IMR-90 (cell line): ENCODE data around the gene ZNF609. TPM values are rescaled to one million over a fixed set of nuclear protein-coding genes. Genes with fewer than 3 reads are reported as not detected.
A peak's percentile ranks its signal among the peaks of the same experiment; 100 is the strongest.

Experiments
- ATAC-seq: fragments of 200-7000 bp; cut with Tn5 transposase; 2 replicates; pipeline ENCODE4 v1.9.1; 2020; ENCODE audit warnings: low read depth, mild to moderate bottlenecking, moderate library complexity
- BruUV-seq: library from RNA; stranded (reverse); fragments of 400-500 nt; replicated peaks from 2 replicates; lab custom pipeline; 2021; lab: Mats Ljungman, UMichigan
- CTCF ChIA-PET: fragments of 300-600 bp; formaldehyde crosslinking; extraction: SDS; loops from one replicate; lab custom pipeline; 2021; ENCODE audit warnings: antibody characterized with exemption; lab: Yijun Ruan, JAX
- POLR2A ChIA-PET: fragments of 300-600 bp; sonication (Branson Sonifier 250); formaldehyde crosslinking; loops from one replicate; lab custom pipeline; 2022; ENCODE audit warnings: antibody characterized with exemption; ENCODE audit not compliant: unreplicated experiment; lab: Charles Lee
- DNase-seq: peaks from one replicate; pipeline ENCODE4 v3.0.0; 2013
- H2AFZ ChIP-seq: replicated peaks from 2 replicates; pipeline ENCODE3; 2013; ENCODE audit warnings: low read length, mild to moderate bottlenecking; ENCODE audit not compliant: poor library complexity
- H2AK5ac ChIP-seq: 2 replicates; pipeline ENCODE4 v1.6.1; 2013; ENCODE audit warnings: low read depth, low read length, inconsistent platforms
- H2AK9ac ChIP-seq: replicated peaks from 2 replicates; pipeline ENCODE3; 2013; ENCODE audit warnings: mild to moderate bottlenecking, low read depth, low read length, moderate library complexity; ENCODE audit not compliant: poor library complexity
- H2BK120ac ChIP-seq: 2 replicates; pipeline ENCODE4 v1.6.1; 2013; ENCODE audit warnings: low read depth, low read length, inconsistent platforms
- H2BK15ac ChIP-seq: 3 replicates; pipeline ENCODE4 v1.6.1; 2013; ENCODE audit warnings: low read depth, low read length, inconsistent platforms
- H2BK20ac ChIP-seq: 2 replicates; pipeline ENCODE4 v1.6.1; 2013; ENCODE audit warnings: low read depth, mild to moderate bottlenecking, inconsistent platforms, low read length, moderate library complexity
- H2BK5ac ChIP-seq: 2 replicates; pipeline ENCODE4 v1.6.1; 2013; ENCODE audit warnings: mild to moderate bottlenecking, low read depth, low read length, inconsistent platforms; ENCODE audit not compliant: poor library complexity, severe bottlenecking
- H3K14ac ChIP-seq: replicated peaks from 2 replicates; pipeline ENCODE4 v1.6.1; 2013; ENCODE audit warnings: low read depth, low read length, inconsistent platforms
- H3K18ac ChIP-seq: 2 replicates; pipeline ENCODE4 v1.6.1; 2013; ENCODE audit warnings: low read depth, low read length, control low read depth
- H3K23ac ChIP-seq: 2 replicates; pipeline ENCODE4 v1.6.1; 2013; ENCODE audit warnings: low read depth, low read length, inconsistent platforms
- H3K27ac ChIP-seq: 2 replicates; pipeline ENCODE4 v1.5.1; 2013; ENCODE audit warnings: mild to moderate bottlenecking, control low read depth, low read length; ENCODE audit not compliant: insufficient read depth
- H3K27me3 ChIP-seq: 2 replicates; pipeline ENCODE4 v1.6.1; 2013; ENCODE audit warnings: low read length; ENCODE audit not compliant: control insufficient read depth, insufficient read depth
- H3K36me3 ChIP-seq: 2 replicates; pipeline ENCODE4 v1.6.1; 2013; ENCODE audit warnings: low read length, mixed read lengths; ENCODE audit not compliant: control insufficient read depth, insufficient read depth
- H3K4ac ChIP-seq: 2 replicates; pipeline ENCODE4 v1.6.1; 2013; ENCODE audit warnings: low read depth, low read length, inconsistent platforms
- H3K4me1 ChIP-seq: 2 replicates; pipeline ENCODE4 v1.6.1; 2013; ENCODE audit warnings: low read length, mixed read lengths; ENCODE audit not compliant: control insufficient read depth, insufficient read depth
- H3K4me2 ChIP-seq: 2 replicates; pipeline ENCODE4 v1.6.1; 2013; ENCODE audit warnings: low read depth, mild to moderate bottlenecking, control low read depth, low read length, moderate library complexity
- H3K4me3 ChIP-seq: 2 replicates; pipeline ENCODE4 v1.5.1; 2013; ENCODE audit warnings: low read depth, mild to moderate bottlenecking, control low read depth, low read length, moderate library complexity; ENCODE audit not compliant: insufficient read depth
- H3K56ac ChIP-seq: 2 replicates; pipeline ENCODE4 v1.6.1; 2013; ENCODE audit warnings: low read length, inconsistent platforms; ENCODE audit not compliant: insufficient read depth; ENCODE audit errors: extremely low read depth
- H3K79me1 ChIP-seq, 2 experiments: 2 replicates each; pipeline ENCODE4 v1.6.1; 2013; ENCODE audit warnings: low read length in 2 of 2, inconsistent platforms in 1 of 2, low read depth in 1 of 2
- H3K9ac ChIP-seq: 2 replicates; pipeline ENCODE4 v1.6.1; 2013; ENCODE audit warnings: low read depth, low read length, control low read depth
- H3K9me1 ChIP-seq: 2 replicates; pipeline ENCODE4 v1.6.1; 2013; ENCODE audit warnings: low read length, inconsistent platforms; ENCODE audit not compliant: insufficient read depth
- H3K9me3 ChIP-seq: 2 replicates; pipeline ENCODE4 v1.6.1; 2013; ENCODE audit warnings: low read length; ENCODE audit not compliant: control insufficient read depth, insufficient read depth
- H4K20me1 ChIP-seq: 2 replicates; pipeline ENCODE4 v1.6.1; 2013; ENCODE audit warnings: low read length, inconsistent platforms; ENCODE audit not compliant: insufficient read depth
- H4K5ac ChIP-seq: 2 replicates; pipeline ENCODE4 v1.6.1; 2013; ENCODE audit warnings: mild to moderate bottlenecking, low read depth, low read length, control low read depth
- H4K8ac ChIP-seq, 2 experiments: 2 replicates each; pipeline ENCODE4 v1.6.1; 2013; ENCODE audit warnings: low read depth in 2 of 2, low read length in 2 of 2, control low read depth in 1 of 2, inconsistent platforms in 1 of 2
- H4K91ac ChIP-seq: 2 replicates; pipeline ENCODE4 v1.6.1; 2013; ENCODE audit warnings: low read depth, low read length, inconsistent platforms; ENCODE audit not compliant: insufficient read depth
- FOS ChIP-seq: fragments of 150-350 bp; IDR thresholded peaks from 2 replicates; pipeline ENCODE4 v1.6.1; 2016; ENCODE audit warnings: low read depth, low read length
- MXI1 ChIP-seq: IDR thresholded peaks from 2 replicates; pipeline ENCODE4 v1.6.1; 2012; ENCODE audit warnings: low read depth, mild to moderate bottlenecking, low read length, moderate library complexity, borderline replicate concordance
- WGBS, 2 experiments: methylation state at CpG; one replicate each; pipeline versions ENCODE4 v1.1.5 to v1.1.7; 2013; ENCODE audit warnings: missing lambda C conversion rate in 2 of 2; ENCODE audit not compliant: insufficient read length in 1 of 2; ENCODE audit errors: extremely low coverage in 2 of 2; 5-methylcytosine and 5-hydroxymethylcytosine counted together
- dilution Hi-C: fragments of 300-500 bp; cut with HindIII; formaldehyde crosslinking; loops from one replicate; pipeline ENCODE4 v1.14.3; 2018; ENCODE audit warnings: low sequenced_read_pairs; ENCODE audit not compliant: unreplicated experiment
- in situ Hi-C: fragments of 300-500 bp; cut with MboI; formaldehyde crosslinking; loops from 3 replicates; pipeline ENCODE4 v1.14.3; 2019; ENCODE audit warnings: low sequenced_read_pairs, inconsistent platforms, mixed read lengths
- intact Hi-C: fragments of 100-400 bp; cut with micrococcal nuclease; formaldehyde crosslinking; loops from 2 replicates; pipeline ENCODE4 v1.10.0; 2022
- polyA plus RNA-seq, 3 experiments: library from polyadenylated mRNA; depleted of rRNA; stranded (reverse); fragments of >200 nt; gene quantifications; 2 replicates each; pipeline ENCODE4 v1.2.3, GENCODE V29; 2012; ENCODE audit warnings: low replicate concordance in 1 of 3
- total RNA-seq: library from RNA; depleted of rRNA; stranded (reverse); fragments of >200 nt; gene quantifications from 2 replicates; pipeline ENCODE4 v1.2.3, GENCODE V29; 2012
- TF ChIP-seq, protein P1 (sequence below): fragments of 150-350 bp; IDR thresholded peaks from 2 replicates; pipeline ENCODE4 v1.6.1; 2017; ENCODE audit warnings: mild to moderate bottlenecking, antibody characterized with exemption, low read length, low read depth

Gene ZNF609
- total and polyA plus RNA-seq, 2 of the 4 experiments (the other 2 are of a cell fraction) = 10.4 to 12.5 TPM

DNA sequence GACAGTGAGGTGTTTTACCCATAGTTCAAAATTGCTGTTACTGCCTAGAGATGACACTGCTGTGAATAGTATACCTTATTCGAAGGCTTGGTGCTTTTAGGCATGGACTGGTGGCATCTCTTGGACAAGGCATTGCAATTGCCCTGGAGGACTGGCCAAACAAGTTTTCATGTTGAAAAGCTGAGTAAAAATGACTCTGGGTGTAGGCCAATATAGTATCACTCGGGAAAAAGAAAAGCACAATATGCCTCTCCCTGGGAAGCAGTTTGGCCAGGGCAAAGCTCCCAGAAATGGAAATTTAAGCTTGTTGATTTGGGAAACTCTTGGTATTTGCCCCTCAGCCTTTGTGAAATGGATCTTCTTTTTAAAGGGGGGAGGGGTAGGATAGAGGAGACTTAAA, 54.8 kb downstream of the ZNF609 start:
- Histone ChIP-seq H2BK20ac (no peak overlapping the region), H4K8ac (no peak overlapping the region), H3K9me1 (peaks cover 3% of the 10 kb centered on the region), H3K36me3 (peaks cover 8% of the 10 kb centered on the region), H3K18ac (no peak overlapping the region), H3K9ac (no peak overlapping the region), H2AK5ac (no peak overlapping the region), H2BK5ac (no peak overlapping the region), H3K4me3 (no peak overlapping the region), H3K4ac (no peak overlapping the region), H3K27me3 (no peaks in the 10 kb centered on the region), H2AK9ac (no peak overlapping the region), H2BK15ac (no peak overlapping the region), H4K91ac (no peak overlapping the region), H3K14ac (no peak overlapping the region), H2AFZ (no peak overlapping the region), H3K23ac (0 out of 2 replicates have a peak overlapping the region, but pooled peaks have one; percentile 56), H3K9me3 (no peaks in the 10 kb centered on the region), H3K4me2 (no peak overlapping the region), H3K79me1 (peaks cover 31 to 77% of the 10 kb centered on the region in 2 experiments), H3K27ac (no peak overlapping the region; the same call in 1 of the 2 replicates), H3K4me1 (peaks cover 2% of the 10 kb centered on the region; the same call in 1 of the 2 replicates), H3K56ac (no peak overlapping the region), H2BK120ac (no peak overlapping the region), H4K20me1 (peaks cover 15% of the 10 kb centered on the region), H4K5ac (no peak overlapping the region)
- DNase-seq = no peak
- POLR2A ChIA-PET = no interaction called here
- CTCF ChIA-PET = no interaction called here
- 100% methylated on average over 1 of the region's 2 CpGs; no CpG with 5 or more reads in 1 of the 2 experiments for WGBS, 2 experiments
- TF ChIP-seq MXI1 (no peak), FOS (no peak)
- TF ChIP-seq, protein P1, sequence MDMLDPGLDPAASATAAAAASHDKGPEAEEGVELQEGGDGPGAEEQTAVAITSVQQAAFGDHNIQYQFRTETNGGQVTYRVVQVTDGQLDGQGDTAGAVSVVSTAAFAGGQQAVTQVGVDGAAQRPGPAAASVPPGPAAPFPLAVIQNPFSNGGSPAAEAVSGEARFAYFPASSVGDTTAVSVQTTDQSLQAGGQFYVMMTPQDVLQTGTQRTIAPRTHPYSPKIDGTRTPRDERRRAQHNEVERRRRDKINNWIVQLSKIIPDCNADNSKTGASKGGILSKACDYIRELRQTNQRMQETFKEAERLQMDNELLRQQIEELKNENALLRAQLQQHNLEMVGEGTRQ = no peak
- no TSS peak for BruUV-seq
- ATAC-seq = no peak
- in situ Hi-C loops = no loop called here
- intact Hi-C loops = no loop called here
- dilution Hi-C loops = no loop called here
